C4-2B (cell line): ENCODE results near the gene TAOK3.

Source experiments
- CTCF ChIP-seq: fragments of 450-650 bp; conservative IDR thresholded peaks from 2 replicates; pipeline ENCODE4 v1.5.1; 2017; ENCODE audit warnings: mild to moderate bottlenecking
- ZFX ChIP-seq: fragments of 450-650 bp; IDR thresholded peaks from 2 replicates; pipeline ENCODE4 v1.6.1; 2017

GRCh38 chr12:118391424-118391823, 18.7 kb upstream of the TAOK3 start:
- no peak for TF ChIP-seq CTCF
- no peak for TF ChIP-seq ZFX
